Activated gamma-delta T cell treated with anti-CD3 and anti-CD28 coated beads, Interleukin-2, amount 50 U/mL, for 16 hours (primary cell): ENCODE measurements around the gene CYSRT1.
A peak's percentile ranks its signal among the peaks of the same experiment; 100 is the strongest.

Experiments used
- DNase-seq: peaks from one replicate; pipeline ENCODE4 v3.0.0-alpha.2; 2020; ENCODE audit warnings: low read depth

Gene CYSRT1

GRCh38 chr9:137212520-137212919, 12.5 kb upstream of the CYSRT1 start:
- DNase-seq = no peak

GRCh38 chr9:137213160-137214060, 11.6 kb upstream of the CYSRT1 start:
- DNase-seq = no peak

- no peak for DNase-seq
Measured at GRCh38 chr9:137214620-137215019, 10.4 kb upstream of the CYSRT1 start.

- no peak for DNase-seq
Measured at GRCh38 chr9:137215196-137215986, 9.6 kb upstream of the CYSRT1 start.

- DNase-seq = no peak
Measured at GRCh38 chr9:137216188-137216965, 8.6 kb upstream of the CYSRT1 start.

- no peak for DNase-seq
Measured at GRCh38 chr9:137217276-137218211, 7.4 kb upstream of the CYSRT1 start.

- no peak for DNase-seq
Measured at GRCh38 chr9:137218212-137218753, 6.7 kb upstream of the CYSRT1 start.

- no peak for DNase-seq
Measured at GRCh38 chr9:137218754-137219271, 6.2 kb upstream of the CYSRT1 start.

- DNase-seq = no peak
Measured at GRCh38 chr9:137219757-137220316, 5.1 kb upstream of the CYSRT1 start.

- DNase-seq = no peak
Measured at GRCh38 chr9:137220317-137221094, 4.5 kb upstream of the CYSRT1 start.

- no peak for DNase-seq
Measured at GRCh38 chr9:137221095-137221505, 3.9 kb upstream of the CYSRT1 start.

- DNase-seq = no peak
Measured at GRCh38 chr9:137221506-137222111, 3.4 kb upstream of the CYSRT1 start.

- no peak for DNase-seq
Measured at GRCh38 chr9:137222190-137223077, 2.5 kb upstream of the CYSRT1 start, which contains the start of gene RNF208. RNF208 (minus strand) TSS chr9:137222240; CDS start chr9:137221212, 1,028 bp downstream.

GRCh38 chr9:137223078-137223970, 1.6 kb upstream of the CYSRT1 start:
- peak; percentile 96 for DNase-seq

GRCh38 chr9:137225699-137226331, 841 bp downstream of the CYSRT1 start:
- DNase-seq = no peak

- no peak for DNase-seq
Measured at GRCh38 chr9:137226338-137227053, 1.5 kb downstream of the CYSRT1 start.
